ENCODE data around the gene ZNF474. TPM values are rescaled to one million over a fixed set of nuclear protein-coding genes. Genes with fewer than 3 reads are reported as not detected.

The ZNF474 gene
- total and polyA plus RNA-seq, 4 donors: 0.03 to 0.25 (median 0.23) TPM; not detected in 1

GRCh38 chr5:122114501-122114900, 14.8 kb upstream of the ZNF474 start:
- WGBS: 86% methylated on average over 2 of the region's 2 CpGs
- Histone ChIP-seq H3K4me3 (ENCODE audit: low read depth in 1 of 3, low read length in 3 of 3) (no peak overlapping the region), H3K9me3 (ENCODE audit: control insufficient read depth in 4 of 4, low read length in 3 of 4) (no peaks in the 10 kb centered on the region), H3K9ac (ENCODE audit: low read depth in 1 of 2, low read length in 2 of 2) (no peak overlapping the region), H3K4me1 (ENCODE audit: control insufficient read depth in 4 of 4, insufficient read depth in 4 of 4, low read length in 3 of 4) (no peaks in the 10 kb centered on the region), H3K27ac (ENCODE audit: low read depth in 1 of 2, low read length in 2 of 2) (no peak overlapping the region), H3K36me3 (ENCODE audit: control insufficient read depth in 4 of 4, insufficient read depth in 3 of 4, low read depth in 1 of 4, low read length in 3 of 4) (no peaks in the 10 kb centered on the region), H3K27me3 (ENCODE audit: control insufficient read depth in 4 of 4, insufficient read depth in 4 of 4, low read length in 3 of 4) (peaks cover 0 to 3% (median 0%) of the 10 kb centered on the region in 4 donors)
- no peak for DNase-seq (ENCODE audit: low spot score)
- TF ChIP-seq MAX (IDR thresholded peaks at IDR 0.05): no peak
- no peak for TF ChIP-seq HNF4A (conservative IDR thresholded peaks at IDR 0.05)
- no peak for TF ChIP-seq FOXA2 (IDR thresholded peaks at IDR 0.05)
- no peak for TF ChIP-seq SP1 (IDR thresholded peaks at IDR 0.05)
- TF ChIP-seq ATF3 (IDR thresholded peaks at IDR 0.05): no peak
- no peak for TF ChIP-seq NR2F2 (IDR thresholded peaks at IDR 0.05)
- no peak for TF ChIP-seq GABPA (IDR thresholded peaks at IDR 0.05 in 1 of 2, conservative IDR thresholded peaks at IDR 0.05 in 1 of 2)
- TF ChIP-seq YY1 (IDR thresholded peaks at IDR 0.05): no peak
- TF ChIP-seq RAD21 (IDR thresholded peaks at IDR 0.05): no peak
- no peak for TF ChIP-seq JUND (IDR thresholded peaks at IDR 0.05)
- no peak for TF ChIP-seq ZBTB33 (IDR thresholded peaks at IDR 0.05)
- no peak for TF ChIP-seq EGR1 (IDR thresholded peaks at IDR 0.05; ENCODE audit: low read depth in 2 of 2)
- TF ChIP-seq REST (IDR thresholded peaks at IDR 0.05): no peak
- no peak for TF ChIP-seq FOXA1 (IDR thresholded peaks at IDR 0.05)
- TF ChIP-seq CTCF (IDR thresholded peaks at IDR 0.05; ENCODE audit: low read depth, low read length, missing input control): no peak
- TF ChIP-seq TAF1 (conservative IDR thresholded peaks at IDR 0.05): no peak
- TF ChIP-seq RXRA (IDR thresholded peaks at IDR 0.05): no peak

All from liver (tissue), 9 donors.